Measurements from ENCODE around the gene SETD3.

Gene SETD3

DNA sequence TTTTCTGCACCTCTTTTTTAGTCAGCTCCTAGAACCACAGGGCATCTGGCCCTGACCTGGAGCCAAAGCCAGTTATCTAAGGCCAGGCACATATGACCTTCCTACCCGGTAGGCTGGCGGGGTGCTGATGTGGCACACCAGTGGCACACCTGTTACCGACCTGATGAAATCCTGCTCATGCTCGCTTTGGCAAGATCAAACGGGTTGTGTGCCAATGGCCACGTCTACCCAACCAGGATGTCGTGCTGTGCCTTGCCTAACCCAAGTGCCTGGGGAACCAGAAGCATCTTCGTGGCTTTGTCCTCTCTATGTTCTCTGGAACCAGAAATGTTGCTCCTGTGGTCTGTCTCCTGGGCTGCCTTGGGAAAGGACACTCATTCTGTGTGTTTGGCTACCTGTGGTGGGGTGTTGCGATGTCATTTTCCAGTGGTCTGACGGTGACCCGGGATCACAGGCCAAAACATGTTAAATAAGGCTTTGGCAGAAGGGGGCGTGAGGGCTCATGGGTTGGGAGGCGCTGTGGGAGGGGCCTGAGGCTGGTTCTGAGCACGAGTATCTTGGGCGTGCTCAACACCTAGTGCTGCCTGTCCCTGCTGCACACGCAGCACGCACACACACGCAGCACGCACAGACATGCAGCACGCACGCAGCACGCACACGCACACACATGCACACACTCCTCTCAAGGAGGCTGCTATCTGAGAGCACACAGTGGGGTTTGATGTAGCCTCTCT, 28.4 kb upstream of the SETD3 start:
- H3K27me3 ChIP-seq (ENCODE audit: low read depth, low read length): no peaks in the 10 kb centered on the region
- no peak overlapping the region for H3K4me3 ChIP-seq (ENCODE audit: low read depth in 1 of 2, low read length in 2 of 2)
- H3K4me1 ChIP-seq (ENCODE audit: control insufficient read depth in 1 of 2, insufficient read depth in 2 of 2, low read length in 2 of 2): peaks cover 4 to 25% of the 10 kb centered on the region in 2 donors
- peaks cover 54 to 57% of the 10 kb centered on the region in 2 donors for H3K36me3 ChIP-seq (ENCODE audit: control insufficient read depth in 1 of 2, insufficient read depth in 2 of 2, low read length in 2 of 2)
- H3K9me3 ChIP-seq (ENCODE audit: control insufficient read depth in 1 of 2, low read length in 2 of 2): no peaks in the 10 kb centered on the region
- no peak overlapping the region for H3K27ac ChIP-seq (ENCODE audit: low read length)

DNA sequence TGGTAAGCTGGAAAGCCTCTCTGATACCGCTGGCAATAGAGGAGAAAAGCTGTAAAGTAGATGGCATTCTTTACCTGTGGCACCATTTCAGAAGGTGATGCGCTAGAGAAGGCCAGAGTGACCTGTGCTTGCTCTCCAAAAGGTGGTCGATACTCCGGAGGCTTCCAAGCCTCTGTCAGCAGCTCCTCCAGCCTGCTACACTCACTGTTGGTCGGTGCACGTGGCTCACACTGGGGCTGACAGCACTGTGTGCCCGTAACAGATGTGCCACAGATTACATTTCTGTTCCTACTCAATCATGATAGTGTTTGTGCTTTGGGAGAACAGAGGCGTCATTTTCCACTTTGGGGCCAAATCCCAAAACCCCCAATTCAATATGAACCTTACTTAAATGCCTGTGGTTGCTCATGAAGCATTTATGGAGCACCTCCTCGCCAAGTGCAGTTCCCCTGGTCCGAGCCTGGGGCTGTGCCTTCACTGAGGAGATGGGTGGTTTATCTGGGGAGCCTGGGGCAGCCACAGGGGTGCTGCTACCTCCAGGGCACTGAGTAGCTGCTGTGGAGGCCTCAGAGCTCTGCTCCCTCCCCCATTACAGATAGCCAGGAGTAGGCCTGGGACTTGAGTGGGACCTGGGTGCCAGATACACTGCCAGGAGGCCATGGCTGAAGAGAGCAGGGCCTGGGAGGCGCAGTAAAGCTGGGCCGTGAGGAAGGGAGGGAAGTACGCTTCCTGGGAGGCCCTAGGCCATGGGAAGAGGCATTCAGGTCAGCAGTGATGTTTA, 27.4 kb upstream of the SETD3 start:
- H3K4me1 ChIP-seq (ENCODE audit: control insufficient read depth in 1 of 2, insufficient read depth in 2 of 2, low read length in 2 of 2): peaks cover 4 to 25% of the 10 kb centered on the region in 2 donors
- H3K4me3 ChIP-seq (ENCODE audit: low read depth in 1 of 2, low read length in 2 of 2): no peak overlapping the region
- H3K9me3 ChIP-seq (ENCODE audit: control insufficient read depth in 1 of 2, low read length in 2 of 2): no peaks in the 10 kb centered on the region
- no peaks in the 10 kb centered on the region for H3K27me3 ChIP-seq (ENCODE audit: low read depth, low read length)
- H3K27ac ChIP-seq (ENCODE audit: low read length): no peak overlapping the region
- H3K36me3 ChIP-seq (ENCODE audit: control insufficient read depth in 1 of 2, insufficient read depth in 2 of 2, low read length in 2 of 2): peaks cover 63% of the 10 kb centered on the region in 2 donors

DNA sequence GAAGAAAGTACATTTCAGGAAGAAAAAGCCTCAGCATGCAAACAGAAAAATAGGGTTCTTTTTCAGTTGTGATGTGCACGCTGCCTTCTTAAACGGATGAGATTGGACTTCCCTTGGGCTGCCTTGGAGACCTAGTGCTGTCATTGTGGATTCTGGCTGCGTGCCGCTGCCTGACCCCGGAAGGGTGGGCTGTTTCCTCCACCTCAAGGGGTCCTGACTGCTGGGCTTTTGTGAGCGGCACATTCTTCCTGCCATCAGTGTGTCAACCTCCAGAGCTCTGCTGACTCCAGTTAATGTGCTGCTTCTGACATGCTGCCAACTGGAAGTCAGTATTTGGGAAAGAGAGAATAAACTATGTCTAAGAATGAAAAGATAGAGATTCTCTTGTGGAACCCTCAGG, 25.6 kb upstream of the SETD3 start:
- no peaks in the 10 kb centered on the region for H3K9me3 ChIP-seq (ENCODE audit: control insufficient read depth in 1 of 2, low read length in 2 of 2)
- no peak overlapping the region for H3K4me3 ChIP-seq (ENCODE audit: low read depth in 1 of 2, low read length in 2 of 2)
- H3K36me3 ChIP-seq (ENCODE audit: control insufficient read depth in 1 of 2, insufficient read depth in 2 of 2, low read length in 2 of 2): peaks cover 78 to 79% of the 10 kb centered on the region in 2 donors
- H3K27me3 ChIP-seq (ENCODE audit: low read depth, low read length): no peaks in the 10 kb centered on the region
- no peak overlapping the region for H3K27ac ChIP-seq (ENCODE audit: low read length)
- peaks cover 4 to 8% of the 10 kb centered on the region in 2 donors for H3K4me1 ChIP-seq (ENCODE audit: control insufficient read depth in 1 of 2, insufficient read depth in 2 of 2, low read length in 2 of 2)

DNA sequence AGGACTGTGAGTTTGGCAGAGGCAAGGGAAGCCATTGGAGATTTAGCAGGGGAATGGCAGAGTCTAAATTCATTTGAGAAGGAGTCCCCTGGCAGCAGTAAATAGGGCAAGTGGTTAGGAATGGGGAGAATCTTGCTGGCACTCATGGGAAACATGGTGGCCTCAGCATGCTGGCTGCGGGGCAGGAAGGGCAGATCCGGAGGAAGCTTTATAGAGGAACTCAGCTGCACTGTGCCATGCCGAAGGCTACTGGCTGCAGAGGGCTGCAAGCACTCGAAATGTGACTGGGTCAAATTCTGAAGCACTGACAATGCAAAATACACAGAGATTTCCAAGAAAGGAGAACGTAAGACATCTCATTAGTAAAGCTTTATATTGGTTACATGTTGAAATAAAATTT, 24.4 kb upstream of the SETD3 start:
- no peak overlapping the region for H3K4me3 ChIP-seq (ENCODE audit: low read depth in 1 of 2, low read length in 2 of 2)
- H3K36me3 ChIP-seq (ENCODE audit: control insufficient read depth in 1 of 2, insufficient read depth in 2 of 2, low read length in 2 of 2): peaks cover 87 to 88% of the 10 kb centered on the region in 2 donors

DNA sequence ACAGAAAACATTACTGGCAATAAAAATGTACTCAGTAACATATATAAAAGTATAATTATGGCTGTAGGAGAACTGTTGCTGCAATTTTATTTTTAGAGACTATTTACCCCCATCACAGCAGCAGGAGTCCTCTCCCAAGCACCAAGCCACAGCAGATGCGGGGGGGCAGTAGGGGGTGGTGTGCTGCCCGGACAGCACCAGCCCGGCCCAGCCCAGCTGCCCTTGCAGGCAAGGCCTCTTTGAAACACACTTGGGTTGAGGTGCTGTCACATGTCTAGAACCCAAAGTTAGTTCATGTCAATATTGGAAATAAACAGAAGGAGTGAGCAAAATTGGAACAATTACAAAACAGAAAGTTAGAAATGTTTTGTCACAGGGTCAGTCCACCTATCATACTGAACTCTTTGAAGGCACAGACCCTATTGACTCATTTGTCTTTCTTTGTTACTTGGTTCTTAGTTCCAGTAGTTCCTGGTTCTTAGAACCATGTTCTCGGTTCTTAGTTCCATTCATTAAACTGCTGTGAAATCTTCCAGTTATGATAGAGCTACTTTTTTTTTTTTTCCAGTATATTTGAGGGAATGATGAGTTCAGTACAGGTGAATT, 23.3 kb upstream of the SETD3 start:
- no peaks in the 10 kb centered on the region for H3K27me3 ChIP-seq (ENCODE audit: low read depth, low read length)
- no peaks in the 10 kb centered on the region for H3K9me3 ChIP-seq (ENCODE audit: control insufficient read depth in 1 of 2, low read length in 2 of 2)
- H3K4me3 ChIP-seq (ENCODE audit: low read depth in 1 of 2, low read length in 2 of 2): no peak overlapping the region
- H3K36me3 ChIP-seq (ENCODE audit: control insufficient read depth in 1 of 2, insufficient read depth in 2 of 2, low read length in 2 of 2): peaks cover 79 to 87% of the 10 kb centered on the region in 2 donors
- no peaks in the 10 kb centered on the region for H3K4me1 ChIP-seq (ENCODE audit: control insufficient read depth in 1 of 2, insufficient read depth in 2 of 2, low read length in 2 of 2)
- no peak overlapping the region for H3K27ac ChIP-seq (ENCODE audit: low read length)

More for the DNA sequence above, 24.4 kb upstream of the SETD3 start:
- no peak overlapping the region for H3K27ac ChIP-seq (ENCODE audit: low read length)
- H3K4me1 ChIP-seq (ENCODE audit: control insufficient read depth in 1 of 2, insufficient read depth in 2 of 2, low read length in 2 of 2): no peaks in the 10 kb centered on the region
- H3K9me3 ChIP-seq (ENCODE audit: control insufficient read depth in 1 of 2, low read length in 2 of 2): no peaks in the 10 kb centered on the region
- H3K27me3 ChIP-seq (ENCODE audit: low read depth, low read length): no peaks in the 10 kb centered on the region

DNA sequence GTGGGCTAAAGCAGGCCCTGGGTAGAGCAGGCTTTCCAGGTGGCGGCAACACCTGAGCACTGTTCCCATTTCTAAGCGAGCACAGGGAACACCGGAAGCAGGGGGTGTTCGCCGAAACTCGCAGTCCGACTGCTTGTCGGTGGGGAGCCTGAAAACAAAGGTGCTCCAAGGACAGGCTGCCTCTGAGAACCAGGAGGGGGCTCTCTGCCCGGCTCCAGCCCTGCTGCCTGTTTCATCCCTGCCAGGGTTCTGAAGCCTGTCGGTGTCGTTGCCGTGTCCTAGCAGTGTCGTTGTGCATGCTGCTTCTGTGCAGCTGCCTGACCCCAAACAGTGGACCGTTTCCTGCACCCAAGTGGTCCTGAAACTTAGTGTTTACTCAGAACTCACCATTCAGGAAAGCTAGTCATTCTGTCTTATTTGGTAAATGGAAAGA, 22.3 kb upstream of the SETD3 start:
- no peaks in the 10 kb centered on the region for H3K4me1 ChIP-seq (ENCODE audit: control insufficient read depth in 1 of 2, insufficient read depth in 2 of 2, low read length in 2 of 2)
- H3K36me3 ChIP-seq (ENCODE audit: control insufficient read depth in 1 of 2, insufficient read depth in 2 of 2, low read length in 2 of 2): peaks cover 70 to 87% of the 10 kb centered on the region in 2 donors
- no peaks in the 10 kb centered on the region for H3K9me3 ChIP-seq (ENCODE audit: control insufficient read depth in 1 of 2, low read length in 2 of 2)
- H3K4me3 ChIP-seq (ENCODE audit: low read depth in 1 of 2, low read length in 2 of 2): no peak overlapping the region
- no peak overlapping the region for H3K27ac ChIP-seq (ENCODE audit: low read length)
- H3K27me3 ChIP-seq (ENCODE audit: low read depth, low read length): no peaks in the 10 kb centered on the region

DNA sequence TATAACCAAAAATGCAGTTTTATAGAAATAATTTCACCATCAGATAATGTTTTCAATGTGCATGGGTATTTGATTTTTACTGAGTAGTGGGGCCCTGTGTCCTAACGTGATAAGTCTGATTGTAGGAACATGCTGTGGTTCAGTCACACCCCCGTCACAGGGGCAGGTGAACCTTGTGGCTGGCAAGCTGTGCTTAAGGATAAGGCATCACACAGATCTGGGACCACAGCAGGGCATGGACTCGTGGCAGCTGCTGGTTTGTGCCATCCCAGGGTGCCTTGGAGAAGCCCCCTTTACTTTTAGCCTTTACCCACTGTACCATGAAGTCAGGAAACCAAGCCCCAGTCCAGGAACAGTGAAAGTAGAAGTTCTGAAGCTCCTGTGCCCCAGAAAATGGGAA, 17.2 kb upstream of the SETD3 start:
- peaks cover 63 to 78% of the 10 kb centered on the region in 2 donors for H3K36me3 ChIP-seq (ENCODE audit: control insufficient read depth in 1 of 2, insufficient read depth in 2 of 2, low read length in 2 of 2)
- no peaks in the 10 kb centered on the region for H3K9me3 ChIP-seq (ENCODE audit: control insufficient read depth in 1 of 2, low read length in 2 of 2)
- H3K4me1 ChIP-seq (ENCODE audit: control insufficient read depth in 1 of 2, insufficient read depth in 2 of 2, low read length in 2 of 2): no peaks in the 10 kb centered on the region
- H3K27ac ChIP-seq (ENCODE audit: low read length): no peak overlapping the region
- no peaks in the 10 kb centered on the region for H3K27me3 ChIP-seq (ENCODE audit: low read depth, low read length)
- no peak overlapping the region for H3K4me3 ChIP-seq (ENCODE audit: low read depth in 1 of 2, low read length in 2 of 2)

DNA sequence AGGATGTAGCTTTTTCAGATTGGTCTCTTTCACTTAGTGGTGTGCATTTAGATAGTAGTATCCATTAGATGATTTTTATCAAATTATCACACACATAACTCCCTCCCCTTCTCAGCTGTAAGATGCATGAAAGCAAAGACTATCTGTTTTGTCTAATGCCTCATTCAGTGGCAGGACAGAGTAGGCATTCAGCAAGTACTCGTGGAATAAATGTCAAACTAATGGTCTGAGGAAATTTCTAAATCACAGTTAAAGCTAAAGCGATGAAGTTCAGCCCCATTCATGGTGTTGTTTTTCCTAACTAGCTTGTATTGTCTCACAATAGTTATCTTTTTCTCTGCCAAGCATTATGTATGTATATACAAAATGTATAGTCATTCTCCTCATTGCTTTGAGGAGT, 16.7 kb upstream of the SETD3 start:
- Histone ChIP-seq H3K27me3 (ENCODE audit: low read depth, low read length) (no peaks in the 10 kb centered on the region), H3K36me3 (ENCODE audit: control insufficient read depth in 1 of 2, insufficient read depth in 2 of 2, low read length in 2 of 2) (peaks cover 63 to 78% of the 10 kb centered on the region in 2 donors), H3K4me1 (ENCODE audit: control insufficient read depth in 1 of 2, insufficient read depth in 2 of 2, low read length in 2 of 2) (no peaks in the 10 kb centered on the region), H3K27ac (ENCODE audit: low read length) (no peak overlapping the region), H3K4me3 (ENCODE audit: low read depth in 1 of 2, low read length in 2 of 2) (no peak overlapping the region), H3K9me3 (ENCODE audit: control insufficient read depth in 1 of 2, low read length in 2 of 2) (no peaks in the 10 kb centered on the region)

DNA sequence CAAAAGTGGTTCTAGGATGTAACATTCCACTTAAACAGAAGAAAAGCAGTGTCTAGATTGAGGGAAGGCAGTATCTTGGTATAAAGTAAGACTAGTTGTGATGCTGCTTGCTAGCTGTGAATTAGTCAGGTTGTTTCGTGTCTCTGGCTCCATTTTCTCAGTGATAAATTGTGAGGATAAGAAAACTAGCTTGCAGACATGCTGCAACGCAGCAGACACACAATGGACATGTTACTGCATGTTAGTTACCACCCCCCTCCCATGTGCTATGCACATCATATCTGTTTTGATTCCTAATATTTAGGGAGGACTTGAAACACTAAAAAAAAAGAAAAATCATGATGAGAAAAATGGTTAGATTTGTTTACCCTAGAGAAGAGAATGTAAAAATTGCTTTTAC, 3.4 kb upstream of the SETD3 start:
- Histone ChIP-seq H3K4me1 (ENCODE audit: control insufficient read depth in 1 of 2, insufficient read depth in 2 of 2, low read length in 2 of 2) (peaks cover 5 to 40% of the 10 kb centered on the region in 2 donors), H3K4me3 (ENCODE audit: low read depth in 1 of 2, low read length in 2 of 2) (no peak overlapping the region), H3K27me3 (ENCODE audit: low read depth, low read length) (no peaks in the 10 kb centered on the region), H3K36me3 (ENCODE audit: control insufficient read depth in 1 of 2, insufficient read depth in 2 of 2, low read length in 2 of 2) (peaks cover 0 to 7% of the 10 kb centered on the region in 2 donors), H3K27ac (ENCODE audit: low read length) (no peak overlapping the region), H3K9me3 (ENCODE audit: control insufficient read depth in 1 of 2, low read length in 2 of 2) (no peaks in the 10 kb centered on the region)

DNA sequence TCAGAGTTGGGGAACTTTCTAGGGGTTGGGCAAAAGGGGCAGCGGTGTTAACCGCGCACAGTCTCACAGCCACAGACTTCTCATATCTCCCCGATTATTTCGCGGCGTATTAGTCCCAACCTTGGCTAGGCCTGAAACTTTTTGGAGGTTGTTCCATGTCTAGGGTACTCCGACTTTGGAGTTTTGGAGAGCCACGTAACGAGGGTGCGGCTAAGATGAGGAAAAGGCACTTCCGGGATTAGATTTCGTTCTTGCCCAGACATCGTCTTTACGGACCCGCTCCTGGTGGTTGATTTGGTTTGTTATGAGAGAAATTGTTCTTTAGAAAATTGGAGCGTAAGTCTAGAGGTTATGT, 1.1 kb upstream of the SETD3 start:
- peaks cover 0 to 7% of the 10 kb centered on the region in 2 donors for H3K36me3 ChIP-seq (ENCODE audit: control insufficient read depth in 1 of 2, insufficient read depth in 2 of 2, low read length in 2 of 2)
- H3K27ac ChIP-seq (ENCODE audit: low read length): peak overlapping the region; percentile 96
- peak overlapping the region; percentile 91 to 96 for H3K4me3 ChIP-seq (ENCODE audit: low read depth in 1 of 2, low read length in 2 of 2)
- no peaks in the 10 kb centered on the region for H3K27me3 ChIP-seq (ENCODE audit: low read depth, low read length)
- H3K9me3 ChIP-seq (ENCODE audit: control insufficient read depth in 1 of 2, low read length in 2 of 2): no peaks in the 10 kb centered on the region
- peaks cover 8 to 51% of the 10 kb centered on the region in 2 donors for H3K4me1 ChIP-seq (ENCODE audit: control insufficient read depth in 1 of 2, insufficient read depth in 2 of 2, low read length in 2 of 2)

All from muscle layer of duodenum (tissue), 2 donors.